ENCODE results near the gene NAE1. TPM values are rescaled to one million over a fixed set of nuclear protein-coding genes. Genes with fewer than 3 reads are reported as not detected.

The NAE1 gene
- polyA plus RNA-seq, 1 donor (not counting 4 experiments of a cell fraction or from before 2014, with no cell fraction given): 113 TPM

GRCh38 chr16:66787427-66787826 is 43.3 kb downstream of the NAE1 start:
- Histone ChIP-seq H2AFZ (ENCODE audit: control insufficient read depth, low read length) (no peak overlapping the region), H3K9me3 (ENCODE audit: control insufficient read depth, low read depth, low read length) (no peaks in the 10 kb centered on the region), H3K4me3 (ENCODE audit: control insufficient read depth in 2 of 3, extremely low read depth in 1 of 3, insufficient read depth in 2 of 3, low read depth in 1 of 3, low read length in 3 of 3) (no peak overlapping the region), H3K4me1 (ENCODE audit: control insufficient read depth, extremely low read depth, insufficient read depth, low read length) (no peaks in the 10 kb centered on the region), H4K20me1 (ENCODE audit: control insufficient read depth, extremely low read depth, insufficient read depth, low read length) (no peaks in the 10 kb centered on the region), H3K9ac (ENCODE audit: control insufficient read depth, extremely low read depth, insufficient read depth, low read length) (no peak overlapping the region), H3K9me1 (ENCODE audit: control insufficient read depth, extremely low read depth, insufficient read depth, low read length) (no peaks in the 10 kb centered on the region), H3K4me2 (ENCODE audit: control insufficient read depth, extremely low read depth, insufficient read depth, low read depth, low read length) (no peak overlapping the region), H3K36me3 (ENCODE audit: control insufficient read depth in 2 of 2, extremely low read depth in 1 of 2, insufficient read depth in 2 of 2, low read length in 2 of 2) (no peaks in the 10 kb centered on the region), H3K79me2 (ENCODE audit: control insufficient read depth, insufficient read depth, low read length) (no peaks in the 10 kb centered on the region), H3K27me3 (ENCODE audit: control insufficient read depth, extremely low read depth, insufficient read depth, low read length) (no peaks in the 10 kb centered on the region), H3K27ac (ENCODE audit: control insufficient read depth, insufficient read depth, low read length) (no peak overlapping the region)
- DNase-seq (ENCODE audit: low read depth, low spot score) (no peak), FAIRE-seq (no peak)
- TF ChIP-seq CTCF (optimal IDR thresholded peaks at IDR 0.05 in 1 of 3, IDR thresholded peaks at IDR 0.05 in 1 of 3, conservative IDR thresholded peaks at IDR 0.05 in 1 of 3; ENCODE audit: extremely low read depth in 1 of 3, insufficient read depth in 2 of 3, low read length in 3 of 3) (no peak), EZH2 (IDR thresholded peaks at IDR 0.05; ENCODE audit: low read length) (no peak)
- dilution Hi-C loops (cut with MboI; ENCODE audit: extremely low pct_ligation_motif_present, low sequenced_read_pairs): no loop called here

GRCh38 chr16:66786551-66786950 is 44.2 kb downstream of the NAE1 start:
- Histone ChIP-seq H3K9me3 (ENCODE audit: control insufficient read depth, low read depth, low read length) (no peaks in the 10 kb centered on the region), H3K27ac (ENCODE audit: control insufficient read depth, insufficient read depth, low read length) (no peak overlapping the region), H3K9ac (ENCODE audit: control insufficient read depth, extremely low read depth, insufficient read depth, low read length) (no peak overlapping the region)

More at GRCh38 chr16:66786551-66786950, 44.2 kb downstream of the NAE1 start:
- H3K27me3 ChIP-seq (ENCODE audit: control insufficient read depth, extremely low read depth, insufficient read depth, low read length): no peaks in the 10 kb centered on the region
- no peaks in the 10 kb centered on the region for H4K20me1 ChIP-seq (ENCODE audit: control insufficient read depth, extremely low read depth, insufficient read depth, low read length)
- no peak overlapping the region for H3K4me3 ChIP-seq (ENCODE audit: control insufficient read depth in 2 of 3, extremely low read depth in 1 of 3, insufficient read depth in 2 of 3, low read depth in 1 of 3, low read length in 3 of 3)
- FAIRE-seq (no peak), DNase-seq (ENCODE audit: low read depth, low spot score) (no peak)
- no peaks in the 10 kb centered on the region for H3K36me3 ChIP-seq (ENCODE audit: control insufficient read depth in 2 of 2, extremely low read depth in 1 of 2, insufficient read depth in 2 of 2, low read length in 2 of 2)
- TF ChIP-seq CTCF (optimal IDR thresholded peaks at IDR 0.05 in 1 of 3, IDR thresholded peaks at IDR 0.05 in 1 of 3, conservative IDR thresholded peaks at IDR 0.05 in 1 of 3; ENCODE audit: extremely low read depth in 1 of 3, insufficient read depth in 2 of 3, low read length in 3 of 3): no peak
- no peak for TF ChIP-seq EZH2 (IDR thresholded peaks at IDR 0.05; ENCODE audit: low read length)
- no peak overlapping the region for H2AFZ ChIP-seq (ENCODE audit: control insufficient read depth, low read length)
- dilution Hi-C loops (cut with MboI; ENCODE audit: extremely low pct_ligation_motif_present, low sequenced_read_pairs): no loop called here
- no peaks in the 10 kb centered on the region for H3K4me1 ChIP-seq (ENCODE audit: control insufficient read depth, extremely low read depth, insufficient read depth, low read length)
- no peaks in the 10 kb centered on the region for H3K9me1 ChIP-seq (ENCODE audit: control insufficient read depth, extremely low read depth, insufficient read depth, low read length)
- no peak overlapping the region for H3K4me2 ChIP-seq (ENCODE audit: control insufficient read depth, extremely low read depth, insufficient read depth, low read depth, low read length)
- H3K79me2 ChIP-seq (ENCODE audit: control insufficient read depth, insufficient read depth, low read length): no peaks in the 10 kb centered on the region

Data from keratinocyte (primary cell).